Putamen (tissue), 1 donor: ENCODE results near the gene NOD2.

Experiments
- DNase-seq: peaks from one replicate; pipeline ENCODE4 v3.0.0-alpha.2; 2016; ENCODE audit warnings: low spot score

The NOD2 gene

DNA sequence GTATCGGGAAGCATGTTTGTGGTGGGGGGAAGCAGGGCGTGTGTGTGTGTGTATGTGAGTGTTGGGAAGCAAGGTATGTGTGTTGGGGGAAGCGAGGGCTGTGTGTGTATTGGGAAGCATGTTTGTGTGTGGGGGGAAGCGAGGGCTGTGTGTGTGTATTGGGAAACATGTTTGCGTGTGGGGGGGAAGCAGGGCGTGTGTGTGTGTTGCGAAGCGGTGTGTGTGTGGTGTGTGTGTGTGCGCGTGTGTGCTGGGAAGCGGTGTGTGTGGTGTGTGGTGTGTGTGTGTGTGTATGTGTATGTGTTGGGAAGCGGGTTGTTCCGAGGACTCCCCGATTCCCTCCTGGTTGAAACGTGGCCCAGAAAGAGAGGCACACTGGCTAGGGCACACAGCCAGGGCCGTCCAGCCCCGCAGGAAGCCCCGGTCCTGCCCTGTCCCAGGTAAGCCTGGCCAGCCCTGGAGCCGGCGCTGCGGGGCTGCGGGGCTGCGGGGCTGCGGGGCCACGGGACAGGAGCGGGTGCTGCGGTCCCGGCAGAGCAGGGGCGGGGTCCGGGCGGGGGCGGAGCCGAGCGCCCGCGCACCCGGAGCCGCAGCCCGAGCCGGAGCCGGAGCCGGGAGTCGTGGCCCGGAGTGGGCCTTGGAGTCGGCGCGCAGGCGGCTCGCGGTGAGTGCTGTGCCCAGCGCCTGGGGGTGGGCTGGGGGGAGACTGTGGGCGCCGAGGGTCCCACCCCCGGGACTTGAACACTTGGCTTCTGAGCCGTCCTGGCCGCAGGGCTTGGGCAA, at the start of gene NOD2:
TSS of gene NOD2 (plus strand) at position 608 of the 783 bp plus-strand sequence. CDS start 5,890 bp downstream, outside the sequence.
- no peak for DNase-seq

DNA sequence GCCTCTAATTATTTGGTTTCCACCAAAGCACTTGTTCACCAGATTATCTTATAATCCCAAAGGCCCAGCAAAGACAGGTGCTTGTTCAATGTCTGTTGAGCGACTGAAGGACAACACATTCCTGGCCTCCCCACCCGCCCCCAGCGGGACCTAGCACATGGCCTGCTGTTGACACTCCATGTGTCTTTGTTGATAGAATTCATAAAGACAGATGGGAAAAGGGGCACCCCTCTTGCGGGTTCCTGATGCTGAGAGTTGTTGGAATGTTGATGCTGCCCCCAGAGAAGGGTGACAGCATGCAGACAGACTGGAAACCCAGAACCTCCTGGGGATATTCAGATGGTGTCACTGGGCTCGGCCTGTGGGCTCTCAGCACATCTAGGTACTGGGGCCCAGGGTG, 49.2 kb upstream of the NOD2 start:
- no peak for DNase-seq

DNA sequence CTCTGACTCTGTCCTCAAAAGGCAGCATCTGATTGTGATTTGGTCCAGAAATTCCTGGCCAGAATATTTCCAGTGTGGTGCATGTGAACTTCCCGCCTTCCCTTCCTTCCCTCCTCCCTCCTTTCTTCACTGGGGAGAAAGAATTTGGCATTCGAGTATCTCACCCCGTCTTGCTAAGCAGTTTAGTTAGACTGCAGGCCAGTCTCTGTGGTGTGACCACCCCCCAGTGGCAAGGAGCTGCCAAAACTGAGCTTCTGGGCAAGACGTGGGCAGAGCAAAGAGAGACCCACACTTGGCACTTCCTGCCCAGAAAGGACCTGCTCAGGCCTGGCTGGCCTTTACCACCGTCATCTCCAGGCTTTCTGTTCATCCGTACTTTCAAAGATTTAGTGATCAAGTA, 48.7 kb upstream of the NOD2 start:
- DNase-seq = no peak

DNA sequence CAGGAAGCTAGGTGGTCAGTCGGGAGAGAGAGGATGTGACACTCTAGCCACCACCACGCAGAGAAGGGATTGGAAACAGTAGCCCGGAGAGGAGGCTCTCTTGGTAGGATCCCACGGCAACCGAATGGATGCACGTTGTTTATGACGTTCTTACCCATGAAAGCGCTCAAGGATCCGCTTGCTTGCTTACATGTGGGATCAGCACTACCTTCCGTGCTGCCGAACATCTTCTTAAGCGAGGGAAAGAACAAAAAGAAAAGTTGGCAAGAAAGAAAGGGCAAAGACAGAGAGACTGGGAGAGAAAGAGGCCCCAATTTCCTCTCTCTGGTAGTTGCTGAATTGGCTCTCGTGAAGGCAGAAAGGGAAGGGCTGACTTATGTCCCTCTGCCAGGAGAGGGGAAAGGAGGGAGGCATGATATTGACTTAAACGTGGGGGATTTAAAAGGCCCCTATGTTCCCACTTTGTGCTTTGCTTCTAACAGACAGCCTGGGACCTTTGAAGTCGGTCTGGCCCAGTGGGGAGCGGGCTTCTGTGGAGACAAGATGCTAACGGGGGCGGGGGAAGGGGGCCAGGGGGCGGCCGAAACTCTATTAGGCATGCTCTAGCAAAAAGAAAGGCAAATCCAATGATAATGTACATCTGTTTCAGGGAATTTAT, 47.7 kb upstream of the NOD2 start:
- no peak for DNase-seq

DNA sequence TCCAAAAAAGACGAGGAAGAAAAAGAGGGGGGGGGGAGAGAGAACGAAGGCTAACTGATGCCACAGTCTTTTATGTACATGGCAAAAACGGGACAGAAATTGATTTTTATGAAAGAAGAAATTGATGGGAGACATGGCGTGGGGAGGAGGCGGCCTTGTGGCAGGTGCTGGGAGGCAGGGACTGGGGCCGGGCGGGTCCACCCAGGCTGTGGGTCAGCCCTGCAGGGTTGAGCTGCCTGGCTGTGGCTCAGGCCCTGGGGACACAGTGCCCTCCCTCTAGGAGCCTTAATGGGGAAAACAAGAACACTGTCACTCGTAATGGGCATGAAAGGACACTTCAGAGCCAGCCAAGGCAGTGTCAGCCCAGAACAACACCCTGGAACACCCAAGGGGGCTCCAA, 47.1 kb upstream of the NOD2 start:
- DNase-seq = no peak

DNA sequence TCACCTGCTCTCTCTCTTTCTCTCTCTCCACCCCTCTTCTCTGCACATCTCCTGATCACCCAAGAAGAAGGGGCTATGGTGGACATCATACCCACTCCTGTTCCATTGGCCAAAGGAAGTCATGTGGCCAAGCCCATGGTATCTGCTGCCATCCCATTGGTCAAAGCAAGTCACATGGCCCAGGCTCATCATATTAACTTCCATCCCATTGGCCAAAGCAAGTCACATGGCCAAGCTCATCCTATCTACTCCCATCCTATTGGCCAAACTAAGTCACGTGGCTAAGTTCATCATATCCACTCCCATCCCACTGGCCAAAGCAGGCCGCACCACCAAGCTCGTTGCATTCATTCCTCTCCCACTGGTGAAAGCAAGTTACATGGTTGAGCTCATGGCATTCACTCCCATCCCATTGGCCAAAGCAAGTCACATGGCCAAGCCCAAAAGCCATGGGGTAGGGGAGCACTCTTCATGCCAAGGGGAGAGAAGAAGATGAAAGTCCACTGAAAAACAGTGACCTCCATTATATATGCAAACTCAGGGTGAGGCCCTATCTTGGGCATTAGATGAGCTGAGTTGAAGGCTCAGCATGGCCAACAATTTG, 41.5 kb upstream of the NOD2 start:
- no peak for DNase-seq

DNA sequence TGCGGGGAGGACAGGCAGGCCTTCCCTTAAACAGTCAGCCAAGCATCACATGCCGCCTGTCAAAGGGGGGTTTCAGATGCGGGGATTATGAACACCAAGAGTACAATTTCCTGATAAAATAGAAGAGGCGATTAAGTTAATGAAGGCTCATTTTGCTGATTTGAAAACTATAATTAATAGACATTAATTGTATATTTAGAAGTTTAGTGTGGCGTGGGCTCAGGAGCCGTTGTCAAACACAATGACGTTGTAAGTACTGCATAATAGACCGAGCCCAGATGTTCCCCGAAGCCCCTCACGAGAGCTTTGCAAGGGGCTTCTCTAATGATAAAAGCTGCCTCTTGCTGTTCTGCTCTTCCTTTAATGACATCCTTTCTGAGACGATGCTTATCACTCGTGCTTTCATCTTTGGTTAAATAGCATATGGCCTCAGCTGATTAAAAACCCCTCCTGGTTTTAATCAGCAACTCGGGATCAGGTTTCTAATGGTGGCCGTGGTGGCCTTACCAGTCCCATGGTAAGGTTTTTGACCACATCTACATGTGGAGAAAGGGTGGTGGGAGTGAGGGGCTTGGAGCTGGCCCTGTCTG, 40.5 kb upstream of the NOD2 start:
- no peak for DNase-seq

DNA sequence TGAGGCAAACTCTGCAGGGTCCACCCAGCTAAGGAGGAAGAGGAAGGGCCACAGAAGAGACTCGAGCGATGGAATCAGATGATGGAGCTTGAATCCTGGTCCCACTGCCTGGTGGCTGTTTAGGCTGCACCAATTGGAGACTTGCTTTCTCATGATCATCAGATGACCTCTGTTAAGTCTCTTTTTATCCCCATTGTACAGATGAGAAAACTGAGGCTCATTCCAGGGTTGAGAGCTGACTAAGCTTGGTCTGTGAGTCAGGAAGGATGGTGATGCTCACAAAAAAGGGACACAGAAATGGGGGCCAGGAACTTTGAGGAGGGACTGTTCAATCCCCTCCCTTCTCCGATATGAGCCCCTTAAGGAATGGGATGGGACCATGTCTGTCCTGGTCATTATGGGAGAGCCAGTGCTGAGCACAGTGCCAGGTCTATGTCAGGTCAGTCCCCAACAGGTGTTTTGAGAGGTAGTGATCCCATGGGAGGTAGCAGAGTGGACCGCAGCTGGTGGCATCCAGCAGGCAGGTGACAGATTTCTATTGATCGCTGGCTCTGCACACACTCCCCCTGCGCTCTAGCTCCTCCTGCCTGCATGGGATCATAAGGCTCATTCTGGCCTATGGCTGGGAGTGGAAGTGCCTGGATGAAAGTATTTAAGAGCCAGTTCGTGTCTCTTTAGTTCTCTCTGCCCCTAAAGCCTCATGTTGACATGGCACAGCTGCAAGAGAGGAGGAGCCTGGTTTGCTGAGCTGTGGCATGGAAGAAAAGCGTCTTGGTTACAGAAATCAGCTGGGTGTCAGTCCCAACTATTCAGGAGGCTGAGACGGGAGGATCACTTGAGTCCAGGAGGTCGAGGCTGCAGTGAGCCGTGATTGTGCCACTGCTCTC, 39.5 kb upstream of the NOD2 start:
- no peak for DNase-seq

DNA sequence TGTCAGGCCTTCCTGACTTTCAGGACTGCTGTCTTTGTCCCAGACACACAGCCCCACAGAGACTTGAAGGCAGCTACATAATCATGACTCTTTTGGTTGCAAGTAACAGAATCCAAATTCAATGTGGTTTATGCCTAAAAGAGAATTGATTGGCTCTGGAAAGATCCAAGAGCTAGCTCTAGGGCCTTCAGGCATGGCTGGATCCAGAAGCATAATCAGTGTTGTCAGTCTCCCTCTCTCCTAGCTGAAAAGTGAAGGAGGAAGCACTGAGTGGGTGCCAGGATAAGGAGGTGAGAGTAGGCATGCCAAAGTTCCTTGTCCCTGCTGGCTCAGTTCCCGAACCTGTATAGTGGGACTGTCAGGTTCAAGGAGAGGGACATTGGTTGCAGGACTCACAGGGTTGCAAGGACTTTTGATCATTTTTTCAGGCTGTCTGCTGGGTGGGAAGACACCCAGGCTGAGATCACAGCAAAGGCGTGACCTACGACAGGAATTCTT, 37.8 kb upstream of the NOD2 start:
- no peak for DNase-seq

DNA sequence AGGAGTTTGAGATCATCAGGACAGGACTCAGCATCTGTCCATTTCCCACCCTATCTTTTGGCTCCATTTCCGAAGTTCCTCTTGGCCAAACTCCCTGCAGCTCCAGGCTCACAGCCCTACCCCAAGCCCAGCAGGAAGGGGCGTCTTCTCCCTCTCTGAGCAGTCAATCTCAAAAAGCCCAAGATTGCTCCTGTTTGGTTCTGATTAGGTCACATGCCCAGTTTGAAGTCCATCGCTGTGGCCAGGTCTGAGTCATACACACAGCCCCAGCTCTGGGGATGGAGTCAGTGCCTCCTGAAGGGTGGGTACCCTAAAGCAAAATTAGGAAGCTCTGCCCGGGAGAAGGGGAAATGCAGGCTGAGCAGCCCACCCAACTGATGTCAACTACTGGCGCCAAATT, 36.2 kb upstream of the NOD2 start:
- DNase-seq = no peak

DNA sequence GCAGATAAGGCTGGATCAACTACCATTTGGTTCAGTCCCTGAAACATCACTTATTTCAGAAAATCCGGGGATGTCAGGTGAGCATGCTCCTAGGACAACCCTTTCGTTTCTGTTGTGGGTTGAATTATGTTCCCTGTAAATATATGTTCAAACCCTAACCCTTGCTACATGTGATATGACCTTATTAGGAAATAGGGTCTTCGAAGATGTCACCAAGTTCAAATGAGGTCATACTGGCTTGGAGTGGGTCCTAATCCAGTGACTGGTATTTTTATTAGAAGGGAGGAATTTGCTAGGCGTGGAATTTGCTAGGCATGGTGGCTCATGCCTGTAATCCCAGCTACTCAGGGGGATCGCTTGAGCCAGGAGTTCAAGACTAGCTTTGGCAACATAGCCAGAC, 33.6 kb upstream of the NOD2 start:
- DNase-seq = no peak

DNA sequence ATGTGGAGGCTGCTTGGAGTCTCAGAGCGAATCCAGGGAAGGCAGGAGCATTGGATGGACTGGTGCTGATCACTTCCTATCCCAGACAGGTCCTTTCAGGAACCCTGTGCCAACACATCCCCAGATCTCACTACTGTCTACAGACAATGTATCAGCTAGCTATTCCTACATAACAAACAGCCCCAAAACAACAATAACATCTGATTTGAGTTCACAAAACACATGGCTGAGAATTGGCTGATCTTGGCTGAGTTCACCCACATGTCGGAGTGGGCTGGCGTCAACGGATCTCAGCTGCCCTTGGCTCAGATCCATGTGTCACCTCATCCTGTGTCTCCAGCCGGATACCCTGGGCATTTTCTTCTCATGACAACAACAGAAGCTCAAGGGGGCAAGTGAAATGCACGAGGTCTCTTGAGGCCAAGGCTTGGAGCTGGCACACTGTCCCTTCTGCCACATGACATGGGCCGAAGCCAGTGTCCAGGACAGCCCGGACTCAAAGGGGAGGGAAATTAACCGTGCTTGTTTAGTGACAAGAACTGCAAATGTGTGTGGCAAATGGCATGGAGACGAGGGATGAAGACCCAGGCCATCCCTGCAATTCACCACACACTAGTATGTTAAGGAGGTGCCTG, 31.0 kb upstream of the NOD2 start:
- DNase-seq = no peak

DNA sequence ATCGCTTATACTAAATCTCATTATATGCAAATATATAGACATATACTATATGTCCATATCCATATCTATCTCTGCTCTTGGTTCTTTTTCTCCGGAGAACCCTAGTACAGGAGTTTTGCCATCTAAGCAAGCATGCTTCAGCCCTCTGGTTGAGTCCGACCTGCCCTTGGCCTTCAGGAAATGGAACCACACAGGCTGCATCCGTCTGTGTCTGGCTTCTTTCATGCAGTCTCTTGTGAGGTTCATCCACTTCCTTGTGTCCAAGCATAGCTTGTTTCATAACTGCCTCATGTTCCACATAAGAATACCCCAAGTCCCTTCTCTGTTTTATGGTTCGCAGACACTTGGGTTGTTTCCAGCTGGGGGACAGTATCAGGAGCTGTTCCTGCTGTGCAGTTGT, 29.1 kb upstream of the NOD2 start:
- DNase-seq = no peak

DNA sequence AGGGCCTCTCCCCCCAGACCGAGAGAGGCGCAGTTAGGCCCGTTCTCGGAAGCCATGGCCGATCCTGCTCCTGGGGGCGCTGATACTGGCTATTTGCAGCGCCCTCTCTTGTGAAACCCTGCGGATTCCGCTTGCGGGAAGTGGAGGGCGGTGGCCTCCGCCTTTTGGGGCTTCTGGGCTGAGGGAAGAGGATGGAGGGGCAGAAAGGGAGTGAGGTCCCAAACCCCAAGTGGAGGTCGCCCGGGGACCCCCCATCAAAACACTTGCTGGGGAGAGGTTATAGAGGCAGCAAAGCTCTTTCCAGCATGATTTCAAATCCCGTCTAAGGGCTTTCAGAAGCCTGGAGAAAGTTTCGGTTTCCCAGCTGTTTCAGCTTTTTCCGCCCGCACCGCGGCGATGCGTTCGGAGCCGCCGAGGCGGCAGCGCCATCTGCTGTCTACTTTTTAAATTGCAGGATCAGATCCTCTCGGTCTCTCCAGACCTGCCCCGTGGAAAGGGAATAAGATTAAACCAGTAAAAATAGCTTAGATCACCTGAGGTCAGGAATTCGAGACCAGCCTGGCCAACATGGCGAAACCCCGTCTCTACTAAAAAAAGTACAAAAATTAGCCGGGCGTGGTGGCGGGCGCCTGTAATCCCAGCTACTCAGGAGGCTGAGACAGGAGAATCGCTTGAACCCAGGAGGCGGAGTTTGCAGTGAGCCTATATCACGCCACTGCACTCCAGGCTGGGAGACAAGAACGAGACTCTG, 28.1 kb upstream of the NOD2 start:
- DNase-seq = peak; percentile 63

DNA sequence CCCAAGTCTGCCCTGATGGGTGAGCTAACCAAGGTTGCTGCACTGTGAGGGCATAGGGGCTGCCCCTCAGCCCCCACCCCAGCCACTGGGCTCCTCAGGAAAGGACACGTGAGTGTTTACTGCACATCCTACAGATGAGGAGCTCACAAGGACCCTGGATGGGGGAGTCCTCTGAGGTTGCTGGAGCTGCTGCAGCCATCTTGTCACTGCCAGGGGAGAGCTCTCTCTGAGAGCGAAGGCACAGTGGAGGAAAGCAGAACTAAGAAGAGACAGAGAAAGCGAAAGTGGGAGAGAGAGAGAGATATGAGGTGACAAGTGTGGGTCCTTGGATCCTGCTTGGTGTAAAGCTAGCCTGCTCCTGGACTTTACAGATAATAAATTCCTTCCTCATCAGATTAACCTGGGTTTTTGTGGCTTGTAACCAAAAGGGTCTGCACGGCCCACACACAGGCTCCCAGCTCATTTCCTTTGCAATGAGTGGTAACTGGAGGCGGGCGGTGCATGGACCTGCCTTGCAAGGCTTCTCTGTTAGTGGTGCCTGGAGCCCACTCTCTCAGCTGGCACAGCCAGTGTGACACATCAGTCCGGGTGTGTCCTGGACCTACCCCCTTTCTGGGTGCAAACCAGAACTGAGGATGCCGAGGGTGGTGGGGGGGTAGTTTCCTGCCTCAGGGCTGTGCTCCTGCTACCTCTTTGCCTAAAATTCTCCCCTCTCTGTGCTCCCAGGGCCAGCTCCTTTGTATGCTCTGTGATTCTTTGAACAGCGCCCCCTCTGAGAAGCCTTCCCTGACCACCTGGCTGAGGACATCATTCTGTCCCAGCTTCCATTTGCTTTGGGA, 26.5 kb upstream of the NOD2 start:
- DNase-seq = no peak

DNA sequence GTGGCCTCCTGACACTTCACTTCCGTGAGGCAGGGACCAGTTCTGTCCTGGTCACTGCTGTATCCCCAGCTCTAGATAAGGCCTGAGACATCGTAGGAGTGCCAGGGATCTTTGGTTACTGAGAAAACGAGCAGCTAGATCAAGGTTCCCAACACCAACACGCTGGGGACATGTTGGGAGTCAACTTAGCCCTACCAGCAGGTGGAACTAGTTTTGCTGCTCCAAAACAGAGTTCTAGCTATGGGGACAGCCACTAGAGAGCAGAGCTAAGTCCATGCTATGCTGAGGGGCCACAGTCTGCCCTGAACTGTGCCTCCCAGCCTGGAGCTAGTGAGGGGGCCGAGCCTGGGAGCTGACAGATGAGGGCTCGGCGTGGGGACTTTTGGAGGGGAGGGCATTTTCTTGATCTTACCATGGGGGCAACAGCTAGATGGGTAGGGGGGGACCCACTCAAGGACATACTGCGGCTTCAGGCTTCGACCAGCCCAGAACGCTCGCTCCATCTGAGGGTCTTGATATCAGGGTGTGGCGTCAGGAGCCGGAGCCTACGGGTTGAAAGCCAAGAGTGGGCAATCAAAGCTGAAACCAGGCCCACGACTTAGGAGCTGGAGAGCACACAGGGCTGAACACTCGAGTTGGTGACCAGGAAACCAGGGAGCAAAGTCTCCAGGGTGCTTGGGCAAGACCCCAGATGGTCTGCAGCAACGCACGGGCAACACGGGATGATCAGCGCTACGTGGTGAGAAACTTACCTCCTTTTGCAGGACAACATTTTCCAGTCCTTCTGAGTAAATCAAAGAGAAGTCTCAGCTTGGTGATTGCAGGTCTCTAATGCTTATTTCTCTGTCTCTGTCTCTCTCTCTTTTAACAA, 25.7 kb upstream of the NOD2 start:
- DNase-seq = no peak

DNA sequence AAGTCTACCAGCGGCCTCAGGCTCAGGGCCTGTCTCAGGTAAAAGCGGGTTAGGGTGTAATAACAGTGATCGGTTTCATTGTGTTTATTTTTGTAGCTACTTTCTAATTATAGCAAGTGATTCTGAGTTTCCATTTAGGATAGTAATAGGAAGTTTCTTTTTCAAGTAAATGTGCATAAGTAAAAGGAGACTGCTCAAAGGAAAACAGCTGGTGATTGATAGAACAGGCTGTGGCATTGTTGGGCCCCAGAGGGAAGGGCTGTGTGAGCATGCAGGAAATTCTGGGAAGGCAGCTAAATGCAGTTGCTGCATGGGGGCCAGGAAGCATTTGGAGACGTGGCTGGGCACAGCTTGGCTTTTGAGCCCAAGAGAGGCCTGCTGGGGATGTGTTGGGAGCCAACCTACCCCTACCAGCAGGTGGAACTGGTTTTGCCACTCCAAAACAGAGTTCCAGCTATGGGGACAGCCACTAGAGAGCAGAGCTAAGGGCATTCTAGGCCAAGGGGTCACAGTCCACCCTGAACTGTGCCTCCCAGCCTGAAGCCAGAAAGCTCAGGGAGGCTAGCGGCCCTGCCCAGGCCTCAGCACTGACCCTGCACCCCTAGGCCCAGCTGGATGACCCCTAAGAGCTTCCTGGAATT, 24.9 kb upstream of the NOD2 start:
- DNase-seq = no peak

DNA sequence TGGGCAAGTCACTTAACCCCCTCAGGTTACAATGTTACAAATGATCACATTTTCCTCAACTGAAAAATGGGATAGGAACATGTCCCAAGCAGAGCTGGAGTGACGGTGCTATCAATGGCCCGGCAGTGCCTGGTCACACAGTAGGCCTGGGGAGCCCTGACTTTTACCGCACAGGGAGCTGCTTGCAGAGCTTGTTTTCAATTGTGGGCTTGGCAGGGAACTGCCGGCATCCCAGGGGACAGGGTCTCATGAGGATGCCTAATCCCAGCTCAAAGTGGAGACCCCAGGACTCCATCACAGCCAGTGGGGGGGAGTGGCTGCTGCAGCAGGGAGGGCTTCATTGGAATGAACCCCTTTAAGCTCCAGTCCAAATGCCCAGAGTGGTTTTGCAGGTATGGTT, 23.7 kb upstream of the NOD2 start:
- no peak for DNase-seq
